ENCODE measurements around the gene ZNF503. TPM values are rescaled to one million over a fixed set of nuclear protein-coding genes. Genes with fewer than 3 reads are reported as not detected.

The ZNF503 gene
- total RNA-seq, 1 donor from 2014 or later = 36.2 TPM

DNA sequence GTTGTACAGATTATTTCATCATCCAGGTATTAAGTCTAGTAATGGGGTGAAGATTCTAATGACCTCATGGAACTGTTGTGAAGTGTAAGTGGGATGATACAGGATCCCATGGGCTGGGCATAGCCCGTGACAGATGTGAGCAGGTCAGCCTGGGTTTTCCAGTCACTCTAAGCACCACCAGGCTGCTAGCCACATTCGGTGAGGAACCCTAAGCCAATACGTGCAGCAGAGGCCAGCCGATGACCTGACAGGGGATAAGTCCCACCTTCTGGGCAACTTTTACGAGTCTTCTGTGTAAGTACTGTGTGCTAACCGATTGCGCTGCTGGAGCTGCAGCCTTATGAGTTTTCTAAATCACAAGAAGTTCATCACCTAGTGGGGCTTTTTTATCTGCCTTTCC, 7.3 kb downstream of the ZNF503 start:
- intact Hi-C loops (cut with DNase I) = loop anchor here (10.0 kb wide), 1 partner anchor 99 kb away; no protein-coding TSS in a partner anchor
- TF ChIP-seq, protein P1, sequence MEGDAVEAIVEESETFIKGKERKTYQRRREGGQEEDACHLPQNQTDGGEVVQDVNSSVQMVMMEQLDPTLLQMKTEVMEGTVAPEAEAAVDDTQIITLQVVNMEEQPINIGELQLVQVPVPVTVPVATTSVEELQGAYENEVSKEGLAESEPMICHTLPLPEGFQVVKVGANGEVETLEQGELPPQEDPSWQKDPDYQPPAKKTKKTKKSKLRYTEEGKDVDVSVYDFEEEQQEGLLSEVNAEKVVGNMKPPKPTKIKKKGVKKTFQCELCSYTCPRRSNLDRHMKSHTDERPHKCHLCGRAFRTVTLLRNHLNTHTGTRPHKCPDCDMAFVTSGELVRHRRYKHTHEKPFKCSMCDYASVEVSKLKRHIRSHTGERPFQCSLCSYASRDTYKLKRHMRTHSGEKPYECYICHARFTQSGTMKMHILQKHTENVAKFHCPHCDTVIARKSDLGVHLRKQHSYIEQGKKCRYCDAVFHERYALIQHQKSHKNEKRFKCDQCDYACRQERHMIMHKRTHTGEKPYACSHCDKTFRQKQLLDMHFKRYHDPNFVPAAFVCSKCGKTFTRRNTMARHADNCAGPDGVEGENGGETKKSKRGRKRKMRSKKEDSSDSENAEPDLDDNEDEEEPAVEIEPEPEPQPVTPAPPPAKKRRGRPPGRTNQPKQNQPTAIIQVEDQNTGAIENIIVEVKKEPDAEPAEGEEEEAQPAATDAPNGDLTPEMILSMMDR (IDR thresholded peaks at IDR 0.05) = no peak
- H3K9me3 ChIP-seq = no peaks in the 10 kb centered on the region
- peaks cover 11% of the 10 kb centered on the region for H3K27me3 ChIP-seq
- H3K27ac ChIP-seq = no peak overlapping the region
- DNase-seq = no peak
- H3K4me3 ChIP-seq = no peak overlapping the region
- peaks cover 8% of the 10 kb centered on the region for H3K36me3 ChIP-seq
- no peak for ATAC-seq
- peaks cover 11% of the 10 kb centered on the region for H3K4me1 ChIP-seq

DNA sequence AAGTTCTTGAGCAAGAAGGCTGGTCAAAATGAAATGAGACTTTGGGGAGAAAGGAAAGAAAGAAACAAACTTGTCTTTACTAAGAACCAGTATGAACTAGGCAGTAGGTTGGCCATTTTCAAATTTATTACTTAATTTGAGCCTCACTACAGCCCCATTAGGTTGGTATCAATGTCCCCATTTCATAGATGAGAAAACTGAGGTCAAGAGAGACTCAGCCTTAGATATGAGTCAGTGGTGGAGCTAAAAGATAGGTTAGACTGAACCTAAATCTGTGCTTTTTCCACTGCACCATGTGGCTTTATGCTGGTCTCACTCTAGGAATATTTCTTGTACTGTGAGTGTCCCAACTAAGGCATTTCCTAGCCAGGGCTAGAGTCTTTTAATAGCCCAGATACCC, 8.8 kb downstream of the ZNF503 start:
- intact Hi-C loops (cut with DNase I) = loop anchor here (10.0 kb wide), 1 partner anchor 98 kb away; no protein-coding TSS in a partner anchor
- H3K9me3 ChIP-seq = no peaks in the 10 kb centered on the region
- ATAC-seq (no peak), DNase-seq (no peak)
- H3K27ac ChIP-seq = no peak overlapping the region
- no peak overlapping the region for H3K4me3 ChIP-seq
- peaks cover 11% of the 10 kb centered on the region for H3K4me1 ChIP-seq
- TF ChIP-seq, protein P1 (IDR thresholded peaks at IDR 0.05) = no peak
- no peaks in the 10 kb centered on the region for H3K36me3 ChIP-seq
- H3K27me3 ChIP-seq = peaks cover 11% of the 10 kb centered on the region

DNA sequence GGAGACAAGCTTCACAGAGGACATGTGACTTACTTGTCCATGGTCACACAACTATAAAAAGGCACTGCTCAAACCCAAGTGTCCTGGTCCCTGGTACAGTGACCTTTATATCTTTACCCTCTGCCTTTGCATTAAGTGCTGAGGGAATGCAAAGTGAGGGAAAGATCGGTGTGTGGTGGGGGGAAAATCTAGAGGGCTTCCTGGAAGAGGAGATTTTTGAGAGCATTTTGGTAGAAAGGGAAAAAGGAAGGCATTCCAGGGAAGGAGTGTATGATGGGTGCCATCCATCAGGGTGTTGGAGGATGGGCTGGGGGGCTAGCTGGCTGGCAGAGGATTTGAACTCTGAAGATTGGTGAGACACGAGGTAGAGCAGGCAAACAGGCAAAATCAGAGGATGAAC, 9.3 kb downstream of the ZNF503 start:
- Histone ChIP-seq H3K4me1 (peaks cover 11% of the 10 kb centered on the region), H3K27me3 (peaks cover 11% of the 10 kb centered on the region), H3K4me3 (no peak overlapping the region), H3K9me3 (no peaks in the 10 kb centered on the region), H3K36me3 (no peaks in the 10 kb centered on the region), H3K27ac (no peak overlapping the region)
- DNase-seq = no peak
- TF ChIP-seq, protein P1 (IDR thresholded peaks at IDR 0.05) = no peak
- ATAC-seq = no peak
- intact Hi-C loops (cut with DNase I) = loop anchor here (10.0 kb wide), 1 partner anchor 97 kb away; no protein-coding TSS in a partner anchor

DNA sequence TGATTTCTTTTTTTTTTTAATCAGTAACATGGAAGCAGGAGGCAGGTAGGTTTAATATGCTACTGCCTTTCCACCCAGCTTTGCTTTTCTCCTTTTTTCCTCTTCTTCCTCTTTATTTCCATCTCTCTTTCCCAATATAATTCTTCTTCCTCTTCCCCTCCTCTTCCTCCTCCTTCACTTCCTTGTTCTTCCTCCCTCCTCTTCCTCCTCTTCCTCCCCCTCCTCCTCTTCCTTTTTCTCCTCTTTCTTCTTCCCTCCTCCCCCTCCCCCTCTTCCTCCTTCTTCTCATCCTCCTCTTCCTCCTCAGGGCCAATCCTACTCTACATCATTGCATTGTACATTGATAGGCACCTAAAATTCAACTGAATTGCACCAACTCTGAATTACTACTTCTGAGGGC, 11.4 kb downstream of the ZNF503 start:
- Histone ChIP-seq H3K36me3 (no peaks in the 10 kb centered on the region), H3K4me3 (no peak overlapping the region), H3K9me3 (no peaks in the 10 kb centered on the region), H3K27ac (no peak overlapping the region), H3K27me3 (no peaks in the 10 kb centered on the region), H3K4me1 (peaks cover 5% of the 10 kb centered on the region)
- DNase-seq (no peak), ATAC-seq (no peak)
- TF ChIP-seq, protein P1 (IDR thresholded peaks at IDR 0.05) = no peak
- intact Hi-C loops (cut with DNase I) = loop anchor here (10.0 kb wide), 1 partner anchor 95 kb away; no protein-coding TSS in a partner anchor

DNA sequence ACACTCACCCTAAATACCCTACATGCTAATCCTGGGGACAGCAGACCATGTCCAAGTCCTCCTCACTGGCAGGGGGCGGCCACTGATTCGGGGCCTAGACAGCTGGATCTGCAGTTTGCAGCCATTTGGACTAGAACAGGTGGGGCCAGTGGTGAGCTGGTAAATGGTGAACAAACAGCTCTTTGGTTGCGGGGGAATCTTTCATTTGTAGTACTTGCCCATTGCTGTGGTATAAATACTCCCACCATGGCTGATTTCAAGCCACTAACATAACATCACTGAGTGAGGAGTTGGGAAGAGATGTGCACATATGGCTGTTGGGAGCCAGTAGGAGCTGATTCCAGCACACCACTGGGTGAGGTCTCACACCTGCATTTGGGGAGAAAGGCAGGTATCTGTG, 13.5 kb downstream of the ZNF503 start:
- intact Hi-C loops (cut with DNase I) = no loop called here
- TF ChIP-seq, protein P1 (IDR thresholded peaks at IDR 0.05) = no peak
- H3K9me3 ChIP-seq = no peaks in the 10 kb centered on the region
- ATAC-seq (no peak), DNase-seq (no peak)
- no peak overlapping the region for H3K4me3 ChIP-seq
- no peaks in the 10 kb centered on the region for H3K36me3 ChIP-seq
- no peaks in the 10 kb centered on the region for H3K27me3 ChIP-seq
- no peaks in the 10 kb centered on the region for H3K4me1 ChIP-seq
- H3K27ac ChIP-seq = no peak overlapping the region

DNA sequence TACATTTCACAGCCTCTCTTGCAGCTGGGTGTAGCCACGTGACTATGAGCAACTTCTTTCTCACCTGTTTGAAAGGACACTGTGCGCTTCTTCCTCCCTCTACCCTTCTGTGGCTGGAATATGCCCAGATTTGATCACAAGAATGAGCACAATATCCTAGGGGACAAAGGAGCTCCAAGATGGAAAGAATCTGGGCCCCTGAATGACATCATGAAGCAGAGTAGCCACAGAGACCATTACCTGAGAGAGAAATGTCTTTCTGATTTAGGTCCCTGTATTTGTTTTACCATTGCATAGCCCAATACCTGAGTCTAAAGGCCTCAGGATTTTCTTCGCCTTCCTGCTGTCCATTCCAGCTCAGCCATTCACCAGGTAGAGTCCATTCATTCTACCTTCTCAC, 15.4 kb downstream of the ZNF503 start:
- Histone ChIP-seq H3K9me3 (no peaks in the 10 kb centered on the region), H3K4me3 (no peak overlapping the region), H3K4me1 (peaks cover 3% of the 10 kb centered on the region), H3K36me3 (no peaks in the 10 kb centered on the region), H3K27me3 (no peaks in the 10 kb centered on the region), H3K27ac (no peak overlapping the region)
- TF ChIP-seq, protein P1 (IDR thresholded peaks at IDR 0.05) = no peak
- no peak for DNase-seq
- ATAC-seq = no peak
- intact Hi-C loops (cut with DNase I) = no loop called here
